PC-9 (cell line): ENCODE measurements around the gene CUL9.

Experiments used
- EZH2 ChIP-seq: fragments of 200-600 bp; sonication (generic); IDR thresholded peaks from 2 replicates; pipeline ENCODE4 v1.8.0; 2017; ENCODE audit warnings: antibody characterized with exemption, low read depth
- TF ChIP-seq, protein P1 (sequence below): fragments of 200-600 bp; sonication (generic); conservative IDR thresholded peaks from 2 replicates; pipeline ENCODE4 v1.6.1; 2017; ENCODE audit warnings: mixed run types, antibody characterized with exemption, mild to moderate bottlenecking, moderate library complexity

DNA sequence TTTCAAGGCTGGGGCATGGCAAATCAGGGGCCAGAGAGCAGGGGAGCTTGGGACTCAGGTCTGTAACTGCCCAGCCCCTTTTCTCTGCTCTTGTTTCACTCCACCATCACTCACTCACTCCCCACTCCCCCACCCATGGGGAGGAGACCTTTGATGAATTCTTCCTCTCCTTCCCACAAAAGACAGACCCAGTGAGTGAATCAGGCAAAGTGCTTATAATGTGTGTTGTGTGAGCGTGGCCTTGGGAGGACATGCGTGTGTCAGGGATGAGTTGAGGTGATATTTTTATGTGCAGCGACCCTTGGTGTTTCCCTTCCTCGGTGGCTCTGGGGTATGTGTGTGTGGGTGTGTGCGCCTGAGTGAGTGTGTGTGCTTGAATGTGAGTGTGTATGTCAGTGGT, 1.0 kb upstream of the CUL9 start:
- TF ChIP-seq, protein P1, sequence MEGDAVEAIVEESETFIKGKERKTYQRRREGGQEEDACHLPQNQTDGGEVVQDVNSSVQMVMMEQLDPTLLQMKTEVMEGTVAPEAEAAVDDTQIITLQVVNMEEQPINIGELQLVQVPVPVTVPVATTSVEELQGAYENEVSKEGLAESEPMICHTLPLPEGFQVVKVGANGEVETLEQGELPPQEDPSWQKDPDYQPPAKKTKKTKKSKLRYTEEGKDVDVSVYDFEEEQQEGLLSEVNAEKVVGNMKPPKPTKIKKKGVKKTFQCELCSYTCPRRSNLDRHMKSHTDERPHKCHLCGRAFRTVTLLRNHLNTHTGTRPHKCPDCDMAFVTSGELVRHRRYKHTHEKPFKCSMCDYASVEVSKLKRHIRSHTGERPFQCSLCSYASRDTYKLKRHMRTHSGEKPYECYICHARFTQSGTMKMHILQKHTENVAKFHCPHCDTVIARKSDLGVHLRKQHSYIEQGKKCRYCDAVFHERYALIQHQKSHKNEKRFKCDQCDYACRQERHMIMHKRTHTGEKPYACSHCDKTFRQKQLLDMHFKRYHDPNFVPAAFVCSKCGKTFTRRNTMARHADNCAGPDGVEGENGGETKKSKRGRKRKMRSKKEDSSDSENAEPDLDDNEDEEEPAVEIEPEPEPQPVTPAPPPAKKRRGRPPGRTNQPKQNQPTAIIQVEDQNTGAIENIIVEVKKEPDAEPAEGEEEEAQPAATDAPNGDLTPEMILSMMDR: no peak
- TF ChIP-seq EZH2: no peak
